ENCODE data around the gene FHOD3.

FHOD3 gene

DNA sequence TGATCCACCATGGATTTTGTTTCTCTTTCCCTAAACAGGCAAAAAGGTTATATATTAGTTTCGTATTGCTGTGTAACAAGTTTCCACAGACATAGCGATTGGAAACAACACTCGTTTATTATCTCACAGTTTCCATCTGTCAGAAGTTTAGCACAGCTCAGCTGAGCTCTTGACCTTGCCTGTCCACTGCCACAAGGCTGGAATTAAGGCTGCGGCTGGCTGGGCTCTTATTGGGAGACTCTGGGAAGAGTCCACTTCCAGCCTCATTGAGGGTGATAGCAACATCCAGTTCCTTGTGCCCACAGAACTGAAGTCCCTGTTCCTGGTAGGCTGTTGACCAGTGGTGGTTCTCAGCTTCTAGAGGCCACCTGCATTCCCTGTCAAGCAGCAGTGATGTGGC is 410.9 kb downstream of the FHOD3 start:
- TF ChIP-seq, protein P1, sequence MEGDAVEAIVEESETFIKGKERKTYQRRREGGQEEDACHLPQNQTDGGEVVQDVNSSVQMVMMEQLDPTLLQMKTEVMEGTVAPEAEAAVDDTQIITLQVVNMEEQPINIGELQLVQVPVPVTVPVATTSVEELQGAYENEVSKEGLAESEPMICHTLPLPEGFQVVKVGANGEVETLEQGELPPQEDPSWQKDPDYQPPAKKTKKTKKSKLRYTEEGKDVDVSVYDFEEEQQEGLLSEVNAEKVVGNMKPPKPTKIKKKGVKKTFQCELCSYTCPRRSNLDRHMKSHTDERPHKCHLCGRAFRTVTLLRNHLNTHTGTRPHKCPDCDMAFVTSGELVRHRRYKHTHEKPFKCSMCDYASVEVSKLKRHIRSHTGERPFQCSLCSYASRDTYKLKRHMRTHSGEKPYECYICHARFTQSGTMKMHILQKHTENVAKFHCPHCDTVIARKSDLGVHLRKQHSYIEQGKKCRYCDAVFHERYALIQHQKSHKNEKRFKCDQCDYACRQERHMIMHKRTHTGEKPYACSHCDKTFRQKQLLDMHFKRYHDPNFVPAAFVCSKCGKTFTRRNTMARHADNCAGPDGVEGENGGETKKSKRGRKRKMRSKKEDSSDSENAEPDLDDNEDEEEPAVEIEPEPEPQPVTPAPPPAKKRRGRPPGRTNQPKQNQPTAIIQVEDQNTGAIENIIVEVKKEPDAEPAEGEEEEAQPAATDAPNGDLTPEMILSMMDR (IDR thresholded peaks at IDR 0.05; ENCODE audit: extremely low read depth, missing control alignments), result no peak
- DNase-seq (ENCODE audit: low spot score), result no peak

DNA sequence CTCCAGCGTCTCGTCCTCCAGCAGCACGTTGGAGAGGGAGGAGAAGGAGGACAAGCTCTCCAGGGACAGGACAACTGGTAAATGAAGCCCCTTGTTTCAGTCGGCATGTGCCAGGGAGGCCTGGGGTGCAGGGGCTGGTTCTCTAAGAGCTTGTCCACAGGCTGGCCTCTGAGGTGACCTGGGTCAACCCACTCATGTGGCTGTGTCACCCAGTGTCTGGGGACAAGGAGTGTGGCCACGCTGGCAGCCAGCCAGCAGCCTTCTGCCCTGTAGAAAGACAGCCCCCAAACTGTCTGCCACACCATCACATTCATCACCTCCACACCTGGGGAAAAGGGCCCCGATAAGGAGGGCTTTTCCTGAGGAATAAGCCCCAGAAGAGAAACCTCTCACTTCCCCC is 411.8 kb downstream of the FHOD3 start:
- no peak for DNase-seq (ENCODE audit: low spot score)
- TF ChIP-seq, protein P1 (IDR thresholded peaks at IDR 0.05; ENCODE audit: extremely low read depth, missing control alignments), result no peak

GRCh38 chr18:36711014-36711725 is 413.7 kb downstream of the FHOD3 start:
- TF ChIP-seq, protein P1 (IDR thresholded peaks at IDR 0.05; ENCODE audit: extremely low read depth, missing control alignments), result no peak
- DNase-seq (ENCODE audit: low spot score), result no peak

DNA sequence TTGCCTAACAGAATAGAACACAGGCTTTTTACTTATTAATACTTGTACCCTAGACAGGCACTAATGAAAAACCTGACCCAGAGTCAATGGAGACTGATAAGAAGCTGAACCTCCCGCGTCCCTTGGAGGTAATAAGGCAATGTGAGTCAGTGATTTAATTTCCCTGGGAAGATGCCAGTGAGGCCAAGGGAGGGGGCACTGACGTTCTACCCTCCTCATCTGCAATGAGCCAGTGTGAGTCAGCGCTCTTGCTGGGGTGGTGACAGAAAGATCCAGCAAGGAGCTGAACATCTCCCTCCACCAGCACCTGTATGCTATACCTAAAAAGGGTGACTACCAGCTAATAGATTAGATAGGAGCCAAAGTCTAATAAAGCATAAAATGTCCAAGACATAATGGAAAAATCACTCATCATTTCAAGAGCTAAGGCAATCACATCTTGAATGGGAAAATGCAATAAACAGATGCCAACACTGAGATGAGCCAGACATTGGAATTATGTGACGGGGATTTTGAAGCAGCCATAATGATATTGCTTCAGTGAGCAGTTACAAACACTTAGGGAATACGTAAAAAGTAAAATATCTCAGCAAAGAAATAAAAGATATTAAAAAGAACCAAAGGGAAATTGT is 414.4 kb downstream of the FHOD3 start:
- DNase-seq (ENCODE audit: low spot score), result no peak
- TF ChIP-seq, protein P1 (IDR thresholded peaks at IDR 0.05; ENCODE audit: extremely low read depth, missing control alignments), result no peak

GRCh38 chr18:36714476-36714875 is 417.0 kb downstream of the FHOD3 start:
- DNase-seq (ENCODE audit: low spot score), result no peak
- TF ChIP-seq, protein P1 (IDR thresholded peaks at IDR 0.05; ENCODE audit: extremely low read depth, missing control alignments), result no peak

DNA sequence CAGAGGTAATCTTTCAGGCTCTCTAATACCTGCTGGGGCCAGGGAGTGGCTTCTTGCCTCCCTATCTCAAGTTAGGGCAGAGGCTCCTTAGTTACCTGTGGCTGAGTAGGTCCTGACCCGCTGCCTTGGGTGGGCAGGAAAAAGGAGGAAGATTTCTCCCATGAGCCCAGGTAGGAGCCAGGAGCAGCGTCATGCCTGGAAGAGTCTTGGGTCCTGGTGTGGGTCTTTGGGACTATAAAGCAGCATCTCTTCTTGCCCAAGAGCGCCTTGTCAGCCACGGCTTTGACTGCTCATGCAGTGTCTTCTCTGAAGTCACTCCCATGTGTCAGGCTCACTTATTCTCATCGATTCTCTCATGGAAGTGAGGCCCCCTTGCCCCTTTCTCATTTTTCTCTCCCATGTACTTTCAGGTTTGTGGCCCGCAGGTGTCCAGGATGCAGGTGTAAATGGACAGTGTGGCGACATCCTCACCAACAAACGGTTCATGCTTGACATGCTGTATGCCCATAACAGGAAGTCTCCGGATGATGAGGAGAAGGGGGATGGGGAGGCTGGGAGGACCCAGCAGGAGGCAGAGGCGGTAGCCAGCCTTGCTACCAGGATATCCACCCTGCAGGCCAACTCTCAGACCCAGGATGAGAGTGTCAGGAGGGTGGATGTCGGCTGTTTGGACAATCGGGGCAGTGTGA is 420.1 kb downstream of the FHOD3 start:
- TF ChIP-seq, protein P1 (IDR thresholded peaks at IDR 0.05; ENCODE audit: extremely low read depth, missing control alignments), result no peak
- no peak for DNase-seq (ENCODE audit: low spot score)

- no peak for DNase-seq (ENCODE audit: low spot score)
- TF ChIP-seq, protein P1 (IDR thresholded peaks at IDR 0.05; ENCODE audit: extremely low read depth, missing control alignments), result no peak
These were observed 421.3 kb downstream of the FHOD3 start for GRCh38 chr18:36718705-36719328.

Measured in GM20000 (cell line).